ENCODE measurements around the gene NUMA1.

Gene NUMA1

DNA sequence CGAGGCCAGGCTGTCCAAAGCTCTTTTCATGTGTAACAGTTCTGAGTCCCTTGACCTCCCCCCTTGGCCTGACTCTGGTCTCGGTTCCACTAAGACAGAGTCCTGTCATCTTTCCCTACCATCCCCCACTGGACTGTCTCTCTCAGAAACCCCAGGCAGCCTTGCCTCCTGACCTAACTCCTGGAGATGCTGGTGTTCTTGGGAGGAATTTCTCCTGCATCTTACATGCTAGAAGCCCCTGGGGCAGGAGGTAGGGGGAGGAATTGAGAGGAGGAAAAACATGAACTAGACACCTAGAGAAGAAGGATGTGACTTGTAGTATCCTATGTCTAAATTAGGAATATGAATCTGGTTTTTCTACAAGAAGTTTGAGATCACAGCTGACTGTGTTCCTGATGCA, 82.3 kb downstream of the NUMA1 start:
- DNase-seq, result no peak

DNA sequence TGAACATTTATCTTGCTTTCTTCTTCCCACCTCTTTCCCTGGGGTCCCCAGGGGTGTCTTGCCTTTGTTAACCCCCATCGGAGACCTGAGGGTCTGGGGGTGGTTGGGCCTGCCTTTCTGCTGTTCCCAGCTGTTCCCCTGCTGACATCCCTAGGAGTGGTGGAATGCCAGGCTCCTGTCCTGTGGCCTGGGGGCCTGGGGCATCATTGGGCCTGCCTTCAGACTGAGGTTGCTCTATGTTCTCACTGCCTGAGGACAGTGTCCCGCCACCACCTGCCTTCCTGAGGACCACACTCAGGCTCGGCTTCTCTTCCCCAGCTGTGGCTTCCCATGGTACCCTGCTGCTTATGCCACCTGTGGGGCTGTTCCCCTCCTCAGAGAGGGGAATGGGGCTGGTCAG, 82.7 kb downstream of the NUMA1 start:
- no peak for DNase-seq

DNA sequence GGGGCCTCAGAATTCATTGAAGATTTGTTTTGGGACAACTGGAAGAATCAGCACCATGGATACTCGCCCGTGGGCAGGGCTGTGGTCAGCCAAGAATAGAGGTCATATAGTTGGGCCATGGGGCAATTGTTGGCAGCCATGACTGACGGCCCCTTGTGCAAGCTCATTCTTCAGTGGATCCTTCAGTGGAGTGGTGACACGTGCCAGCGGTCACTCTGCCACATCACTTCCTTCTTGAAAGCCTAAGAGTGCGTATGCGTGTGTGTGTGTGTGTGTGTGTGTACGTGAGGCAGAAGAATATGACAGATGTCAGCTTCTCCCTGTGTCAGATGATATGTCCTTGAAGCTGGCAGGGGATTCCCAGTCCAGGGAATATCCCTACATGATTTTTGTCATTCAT, 83.4 kb downstream of the NUMA1 start:
- DNase-seq, result no peak

DNA sequence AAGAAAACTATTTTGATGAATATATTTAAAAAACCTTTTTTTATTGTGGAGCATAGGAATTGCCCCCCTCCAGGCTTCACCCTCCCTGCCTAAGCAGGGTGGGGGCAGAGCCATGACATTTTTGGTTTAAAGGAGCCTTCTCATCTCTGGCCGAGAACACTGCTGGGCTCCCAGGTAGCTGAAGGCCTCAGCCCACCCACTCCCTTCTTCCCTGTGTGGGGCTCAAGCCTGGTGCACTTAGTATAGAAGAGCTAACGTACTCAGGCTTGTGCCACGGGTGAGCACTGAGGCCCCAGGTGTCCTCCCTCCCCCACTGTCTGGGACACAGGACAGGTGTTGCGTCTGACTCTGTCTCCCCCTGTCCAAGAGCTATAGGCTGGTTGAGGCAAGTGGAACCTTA, 83.8 kb downstream of the NUMA1 start:
- DNase-seq, result no peak

DNA sequence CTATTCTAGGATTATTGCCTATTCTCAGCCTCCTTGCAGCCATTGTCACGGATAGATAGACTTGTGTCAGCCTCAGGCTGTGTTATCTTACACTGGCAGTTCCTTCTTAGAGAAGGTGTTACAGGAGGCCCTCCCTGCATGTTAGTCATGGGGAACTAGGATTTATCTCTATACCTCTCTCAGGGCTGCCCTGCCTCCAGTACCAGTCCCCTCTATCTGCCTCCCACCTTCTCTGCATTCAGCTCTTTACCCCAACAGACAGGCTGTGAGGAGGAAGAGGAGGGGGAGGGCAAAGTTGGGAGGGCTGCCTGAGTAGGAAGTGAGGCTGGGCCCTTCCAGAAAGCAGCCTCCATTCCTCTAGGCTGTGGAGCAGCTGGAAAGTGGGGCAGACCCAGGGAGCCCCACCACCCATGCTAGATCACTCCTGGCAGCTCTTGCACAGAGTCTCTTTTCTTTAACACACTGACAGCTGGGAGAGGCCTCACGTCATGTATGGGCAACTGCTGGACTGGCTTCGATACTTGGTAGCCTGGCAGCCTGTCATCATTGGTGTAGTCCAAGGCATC, 84.5 kb downstream of the NUMA1 start:
- DNase-seq, result no peak

- no peak for DNase-seq
Observed at GRCh38 chr11:71994786-71995185, 85.6 kb downstream of the NUMA1 start.

DNA sequence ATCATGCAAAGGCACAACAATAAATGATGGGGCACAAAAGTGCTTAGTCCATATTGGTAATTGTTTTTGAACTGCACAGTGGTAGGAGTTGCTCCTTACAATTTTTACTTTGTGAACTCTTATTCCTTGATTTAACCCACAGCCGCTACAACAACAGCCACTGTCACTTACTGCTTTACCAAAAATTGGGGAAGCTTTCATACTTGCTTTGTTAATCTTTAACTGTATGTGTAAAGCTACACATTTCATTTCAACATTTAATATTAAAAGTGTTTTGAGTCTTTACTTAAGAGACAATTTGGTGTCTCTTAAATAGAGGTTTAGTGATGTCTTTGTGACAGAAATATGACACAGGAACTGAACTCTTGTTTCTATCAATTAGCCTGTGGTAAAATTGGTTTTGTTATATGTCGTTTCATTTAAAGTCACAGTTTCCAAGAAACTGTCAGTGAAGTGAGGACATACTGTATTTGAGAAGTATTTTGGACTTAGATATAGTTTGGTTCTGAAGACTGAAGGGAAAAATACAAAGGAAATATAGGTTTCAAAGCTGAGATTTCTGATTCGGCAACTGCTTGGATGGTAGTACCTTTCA, 88.1 kb downstream of the NUMA1 start:
- DNase-seq, result no peak

DNA sequence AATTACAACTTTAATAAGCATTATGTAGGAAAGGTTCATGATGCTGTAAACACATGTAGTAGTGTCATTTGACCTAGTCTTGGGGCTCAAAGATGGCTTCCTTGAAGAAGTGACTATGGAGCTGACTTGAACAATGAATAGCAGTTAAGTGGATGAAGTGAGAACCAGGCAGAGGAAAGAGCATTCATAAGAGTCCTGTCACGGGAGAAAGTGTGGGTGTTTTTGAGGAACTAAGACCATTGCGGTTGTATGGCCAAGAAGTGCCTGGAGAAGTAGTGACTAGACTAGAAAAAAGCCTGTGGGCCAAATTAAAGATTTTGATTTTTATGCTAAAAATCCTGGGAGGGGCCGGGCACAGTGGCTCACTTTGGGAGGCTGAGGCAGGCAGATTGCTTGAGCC, 88.8 kb downstream of the NUMA1 start:
- no peak for DNase-seq

DNA sequence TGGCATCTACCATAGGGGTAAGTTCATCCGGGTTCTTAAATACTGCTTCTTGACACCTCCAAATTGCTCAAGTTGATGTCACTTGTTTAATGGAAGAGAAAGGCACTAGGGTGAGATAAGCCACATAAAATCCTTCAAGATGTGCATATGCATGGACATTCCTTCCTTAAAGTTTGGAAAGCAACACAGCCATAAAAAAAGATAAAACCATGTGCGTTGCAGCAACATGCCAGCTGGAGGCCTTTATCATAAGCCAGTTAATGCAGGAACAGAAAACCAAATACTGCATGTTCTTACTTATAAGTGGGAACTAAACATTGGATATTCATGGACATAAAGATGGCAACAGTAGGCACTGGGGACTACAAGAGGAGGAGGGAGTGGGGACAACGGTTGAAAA, 89.6 kb downstream of the NUMA1 start:
- no peak for DNase-seq

GRCh38 chr11:71988050-71988449, 92.3 kb downstream of the NUMA1 start:
- no peak for DNase-seq

- DNase-seq, result no peak
Observed at GRCh38 chr11:71987521-71987920, 92.8 kb downstream of the NUMA1 start.

- no peak for DNase-seq
Observed at GRCh38 chr11:71986131-71986530, 94.2 kb downstream of the NUMA1 start.

DNA sequence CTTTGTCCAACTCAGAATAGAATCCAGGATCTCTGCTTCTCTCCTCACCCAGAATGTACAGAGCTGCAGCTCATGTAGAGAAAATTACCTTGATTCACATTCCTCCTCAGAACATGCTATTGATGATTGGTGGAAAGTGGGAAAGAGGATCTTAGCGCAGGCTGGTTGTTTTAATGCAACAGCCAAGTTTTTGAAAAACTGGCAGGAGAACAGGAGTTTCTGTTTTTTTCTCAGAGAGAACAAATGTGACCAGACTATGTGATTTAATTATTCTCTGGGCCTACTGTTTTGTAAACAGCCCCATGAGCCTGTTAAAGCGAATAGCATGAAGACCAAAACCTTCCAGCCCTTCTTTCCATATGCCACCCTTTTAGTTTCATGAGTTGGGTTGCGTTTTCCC, 100.7 kb downstream of the NUMA1 start:
- no peak for DNase-seq

GRCh38 chr11:71979094-71979493, 101.2 kb downstream of the NUMA1 start:
- DNase-seq, result no peak

GRCh38 chr11:71977743-71978418, 102.5 kb downstream of the NUMA1 start:
- peak; percentile 19 for DNase-seq

GRCh38 chr11:71977090-71977489, 103.3 kb downstream of the NUMA1 start:
- DNase-seq, result no peak

DNA sequence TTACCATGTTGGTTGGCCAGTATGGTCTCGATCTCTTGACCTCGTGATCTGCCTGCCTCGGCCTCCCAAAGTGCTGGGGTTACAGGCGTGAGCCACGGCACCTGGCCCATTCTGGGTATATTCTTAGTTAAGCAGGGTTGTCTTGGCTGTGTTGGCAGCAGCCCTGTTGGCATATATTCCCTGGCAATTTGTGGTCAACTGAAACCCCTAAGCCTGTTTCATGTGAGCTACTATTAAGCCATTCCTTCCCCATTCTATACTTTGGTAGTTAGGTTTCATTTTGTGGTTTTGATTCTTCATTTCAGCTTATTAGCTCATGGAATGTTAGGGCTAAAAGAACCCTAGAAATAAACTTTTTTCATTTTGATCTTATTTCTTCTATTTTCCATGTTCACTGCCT, 103.8 kb downstream of the NUMA1 start:
- DNase-seq, result no peak

DNA sequence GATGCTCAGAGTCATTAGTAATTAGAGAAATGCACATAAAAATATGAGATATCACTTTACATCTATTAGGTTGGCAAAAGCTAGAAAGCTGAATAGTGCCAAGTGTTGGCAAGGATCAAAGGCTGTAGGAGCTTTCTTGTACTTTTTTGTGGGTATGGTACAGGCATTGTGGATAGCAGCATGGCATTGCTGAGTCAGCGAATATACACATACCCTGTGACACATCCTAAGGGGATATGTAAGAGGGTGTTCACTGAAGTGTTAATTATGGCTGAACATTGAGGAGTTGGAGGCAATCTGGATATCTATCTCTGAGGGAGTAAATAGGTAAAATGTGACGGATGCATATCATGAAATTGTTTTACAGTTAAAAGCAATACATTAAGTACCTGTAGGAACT, 108.7 kb downstream of the NUMA1 start:
- no peak for DNase-seq

DNA sequence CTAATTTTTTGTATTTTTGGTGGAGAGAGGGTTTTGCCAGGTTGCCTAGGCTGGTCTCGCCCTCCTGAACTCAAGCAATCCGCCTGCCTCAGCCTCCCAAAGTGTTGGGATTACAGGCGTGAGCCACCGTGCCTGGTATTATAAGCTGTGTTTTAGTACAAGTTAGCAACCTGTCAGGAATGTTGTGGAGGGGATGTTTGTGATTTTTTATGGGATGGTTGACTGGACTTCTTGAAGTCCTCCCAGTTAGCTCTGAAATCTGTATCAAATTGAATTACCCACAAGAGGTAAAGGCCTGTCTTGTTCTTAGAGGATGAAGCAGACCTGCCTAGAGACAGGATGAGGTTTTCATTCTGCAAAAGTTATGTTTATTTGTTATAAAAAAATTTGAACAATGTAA, 115.7 kb downstream of the NUMA1 start:
- no peak for DNase-seq

DNA sequence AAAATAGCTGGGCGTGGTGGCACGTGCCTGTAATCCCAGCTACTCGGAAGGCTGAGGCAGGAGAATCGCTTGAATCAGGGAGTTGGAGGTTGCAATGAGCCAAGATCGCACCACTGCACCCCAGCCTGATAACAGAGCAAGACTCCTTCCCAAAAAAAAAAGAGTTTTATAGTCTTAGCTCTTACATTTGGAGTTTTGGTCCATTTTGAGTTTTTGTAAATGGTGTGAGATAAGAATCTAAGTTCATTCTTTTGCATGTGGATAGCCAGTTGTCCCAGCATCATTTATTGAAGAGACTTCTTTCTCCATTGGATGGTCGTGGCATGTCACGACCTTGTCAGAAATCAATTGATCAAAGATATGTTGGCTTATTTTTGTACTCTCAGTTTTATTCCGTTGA, 116.9 kb downstream of the NUMA1 start:
- DNase-seq, result no peak

GRCh38 chr11:71962428-71963038, 117.8 kb downstream of the NUMA1 start:
- DNase-seq, result no peak

DNA sequence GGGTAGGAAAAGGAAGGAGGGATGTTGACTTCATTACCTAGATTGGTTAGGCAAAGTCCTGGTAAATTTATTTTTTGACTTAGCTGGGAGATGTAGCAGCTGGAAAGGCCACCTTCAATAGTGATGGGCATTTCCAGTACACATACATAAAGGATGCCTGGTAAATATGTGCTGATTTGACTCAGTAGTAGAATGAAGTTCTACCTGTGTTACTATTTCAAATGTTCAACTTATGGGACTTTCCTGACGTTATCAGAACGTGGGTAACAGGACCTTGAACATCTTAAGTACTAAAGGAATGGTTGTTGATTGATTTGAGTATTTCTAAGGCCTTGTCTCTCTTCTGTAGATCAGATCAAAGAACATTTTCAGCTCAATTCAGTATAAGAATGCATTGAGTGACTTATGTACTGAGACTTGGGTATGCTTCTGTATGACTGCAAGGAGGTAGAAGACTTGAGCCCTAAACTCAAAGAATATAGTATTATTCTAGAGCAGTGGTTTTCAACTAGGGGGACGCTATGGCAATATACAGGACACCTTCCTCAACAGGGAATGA, 124.4 kb downstream of the NUMA1 start:
- DNase-seq, result no peak
